IMR-90 (cell line): Measurements from ENCODE around the gene PAGE2. TPM values are rescaled to one million over a fixed set of nuclear protein-coding genes. Genes with fewer than 3 reads are reported as not detected.
"Not testable (repeated sequence)": the region's sequence is repeated elsewhere in the genome, so short reads cannot be mapped to it uniquely, and the experiment has no call there.

Source experiments
- ATAC-seq: fragments of 200-7000 bp; cut with Tn5 transposase; 2 replicates; pipeline ENCODE4 v1.9.1; 2020; ENCODE audit warnings: low read depth, mild to moderate bottlenecking, moderate library complexity
- BruUV-seq: library from RNA; stranded (reverse); fragments of 400-500 nt; replicated peaks from 2 replicates; lab custom pipeline; 2021; lab: Mats Ljungman, UMichigan
- CTCF ChIA-PET: fragments of 300-600 bp; formaldehyde crosslinking; extraction: SDS; loops from one replicate; lab custom pipeline; 2021; ENCODE audit warnings: antibody characterized with exemption; lab: Yijun Ruan, JAX
- POLR2A ChIA-PET: fragments of 300-600 bp; sonication (Branson Sonifier 250); formaldehyde crosslinking; loops from one replicate; lab custom pipeline; 2022; ENCODE audit warnings: antibody characterized with exemption; ENCODE audit not compliant: unreplicated experiment; lab: Charles Lee
- DNase-seq: peaks from one replicate; pipeline ENCODE4 v3.0.0; 2013
- H2AFZ ChIP-seq: replicated peaks from 2 replicates; pipeline ENCODE3; 2013; ENCODE audit warnings: low read length, mild to moderate bottlenecking; ENCODE audit not compliant: poor library complexity
- H2AK5ac ChIP-seq: 2 replicates; pipeline ENCODE4 v1.6.1; 2013; ENCODE audit warnings: low read depth, low read length, inconsistent platforms
- H2AK9ac ChIP-seq: replicated peaks from 2 replicates; pipeline ENCODE3; 2013; ENCODE audit warnings: mild to moderate bottlenecking, low read depth, low read length, moderate library complexity; ENCODE audit not compliant: poor library complexity
- H2BK120ac ChIP-seq: 2 replicates; pipeline ENCODE4 v1.6.1; 2013; ENCODE audit warnings: low read depth, low read length, inconsistent platforms
- H2BK15ac ChIP-seq: 3 replicates; pipeline ENCODE4 v1.6.1; 2013; ENCODE audit warnings: low read depth, low read length, inconsistent platforms
- H2BK20ac ChIP-seq: 2 replicates; pipeline ENCODE4 v1.6.1; 2013; ENCODE audit warnings: low read depth, mild to moderate bottlenecking, inconsistent platforms, low read length, moderate library complexity
- H2BK5ac ChIP-seq: 2 replicates; pipeline ENCODE4 v1.6.1; 2013; ENCODE audit warnings: mild to moderate bottlenecking, low read depth, low read length, inconsistent platforms; ENCODE audit not compliant: poor library complexity, severe bottlenecking
- H3K14ac ChIP-seq: replicated peaks from 2 replicates; pipeline ENCODE4 v1.6.1; 2013; ENCODE audit warnings: low read depth, low read length, inconsistent platforms
- H3K18ac ChIP-seq: 2 replicates; pipeline ENCODE4 v1.6.1; 2013; ENCODE audit warnings: low read depth, low read length, control low read depth
- H3K23ac ChIP-seq: 2 replicates; pipeline ENCODE4 v1.6.1; 2013; ENCODE audit warnings: low read depth, low read length, inconsistent platforms
- H3K27ac ChIP-seq: 2 replicates; pipeline ENCODE4 v1.5.1; 2013; ENCODE audit warnings: mild to moderate bottlenecking, control low read depth, low read length; ENCODE audit not compliant: insufficient read depth
- H3K27me3 ChIP-seq: 2 replicates; pipeline ENCODE4 v1.6.1; 2013; ENCODE audit warnings: low read length; ENCODE audit not compliant: control insufficient read depth, insufficient read depth
- H3K36me3 ChIP-seq: 2 replicates; pipeline ENCODE4 v1.6.1; 2013; ENCODE audit warnings: low read length, mixed read lengths; ENCODE audit not compliant: control insufficient read depth, insufficient read depth
- H3K4ac ChIP-seq: 2 replicates; pipeline ENCODE4 v1.6.1; 2013; ENCODE audit warnings: low read depth, low read length, inconsistent platforms
- H3K4me1 ChIP-seq: 2 replicates; pipeline ENCODE4 v1.6.1; 2013; ENCODE audit warnings: low read length, mixed read lengths; ENCODE audit not compliant: control insufficient read depth, insufficient read depth
- H3K4me2 ChIP-seq: 2 replicates; pipeline ENCODE4 v1.6.1; 2013; ENCODE audit warnings: low read depth, mild to moderate bottlenecking, control low read depth, low read length, moderate library complexity
- H3K4me3 ChIP-seq: 2 replicates; pipeline ENCODE4 v1.5.1; 2013; ENCODE audit warnings: low read depth, mild to moderate bottlenecking, control low read depth, low read length, moderate library complexity; ENCODE audit not compliant: insufficient read depth
- H3K56ac ChIP-seq: 2 replicates; pipeline ENCODE4 v1.6.1; 2013; ENCODE audit warnings: low read length, inconsistent platforms; ENCODE audit not compliant: insufficient read depth; ENCODE audit errors: extremely low read depth
- H3K79me1 ChIP-seq, 2 experiments: 2 replicates each; pipeline ENCODE4 v1.6.1; 2013; ENCODE audit warnings: low read length in 2 of 2, inconsistent platforms in 1 of 2, low read depth in 1 of 2
- H3K9ac ChIP-seq: 2 replicates; pipeline ENCODE4 v1.6.1; 2013; ENCODE audit warnings: low read depth, low read length, control low read depth
- H3K9me1 ChIP-seq: 2 replicates; pipeline ENCODE4 v1.6.1; 2013; ENCODE audit warnings: low read length, inconsistent platforms; ENCODE audit not compliant: insufficient read depth
- H3K9me3 ChIP-seq: 2 replicates; pipeline ENCODE4 v1.6.1; 2013; ENCODE audit warnings: low read length; ENCODE audit not compliant: control insufficient read depth, insufficient read depth
- H4K20me1 ChIP-seq: 2 replicates; pipeline ENCODE4 v1.6.1; 2013; ENCODE audit warnings: low read length, inconsistent platforms; ENCODE audit not compliant: insufficient read depth
- H4K5ac ChIP-seq: 2 replicates; pipeline ENCODE4 v1.6.1; 2013; ENCODE audit warnings: mild to moderate bottlenecking, low read depth, low read length, control low read depth
- H4K8ac ChIP-seq, 2 experiments: 2 replicates each; pipeline ENCODE4 v1.6.1; 2013; ENCODE audit warnings: low read depth in 2 of 2, low read length in 2 of 2, control low read depth in 1 of 2, inconsistent platforms in 1 of 2
- H4K91ac ChIP-seq: 2 replicates; pipeline ENCODE4 v1.6.1; 2013; ENCODE audit warnings: low read depth, low read length, inconsistent platforms; ENCODE audit not compliant: insufficient read depth
- WGBS, 2 experiments: methylation state at CpG; one replicate each; pipeline versions ENCODE4 v1.1.5 to v1.1.7; 2013; ENCODE audit warnings: missing lambda C conversion rate in 2 of 2; ENCODE audit not compliant: insufficient read length in 1 of 2; ENCODE audit errors: extremely low coverage in 2 of 2; 5-methylcytosine and 5-hydroxymethylcytosine counted together
- dilution Hi-C: fragments of 300-500 bp; cut with HindIII; formaldehyde crosslinking; loops from one replicate; pipeline ENCODE4 v1.14.3; 2018; ENCODE audit warnings: low sequenced_read_pairs; ENCODE audit not compliant: unreplicated experiment
- in situ Hi-C: fragments of 300-500 bp; cut with MboI; formaldehyde crosslinking; loops from 3 replicates; pipeline ENCODE4 v1.14.3; 2019; ENCODE audit warnings: low sequenced_read_pairs, inconsistent platforms, mixed read lengths
- intact Hi-C: fragments of 100-400 bp; cut with micrococcal nuclease; formaldehyde crosslinking; loops from 2 replicates; pipeline ENCODE4 v1.10.0; 2022
- polyA plus RNA-seq, 3 experiments: library from polyadenylated mRNA; depleted of rRNA; stranded (reverse); fragments of >200 nt; gene quantifications; 2 replicates each; pipeline ENCODE4 v1.2.3, GENCODE V29; 2012; ENCODE audit warnings: low replicate concordance in 1 of 3
- total RNA-seq: library from RNA; depleted of rRNA; stranded (reverse); fragments of >200 nt; gene quantifications from 2 replicates; pipeline ENCODE4 v1.2.3, GENCODE V29; 2012; rRNA removed

The PAGE2 gene
- total and polyA plus RNA-seq, 2 of the 4 experiments (the other 2 are of a cell fraction): not detected

- H3K27ac ChIP-seq, H2BK5ac ChIP-seq, H3K18ac ChIP-seq, H4K5ac ChIP-seq, H3K4ac ChIP-seq, POLR2A ChIA-PET, intact Hi-C loops, H3K4me1 ChIP-seq, dilution Hi-C loops, BruUV-seq, DNase-seq, H3K27me3 ChIP-seq, H3K23ac ChIP-seq, H3K4me2 ChIP-seq, H3K4me3 ChIP-seq, H3K14ac ChIP-seq, H3K9me3 ChIP-seq, H2AFZ ChIP-seq, H3K9me1 ChIP-seq, H3K36me3 ChIP-seq, H4K8ac ChIP-seq, H3K79me1 ChIP-seq, H2AK9ac ChIP-seq, ATAC-seq, H4K91ac ChIP-seq, H2BK120ac ChIP-seq, H3K9ac ChIP-seq, H2AK5ac ChIP-seq, H2BK15ac ChIP-seq, H2BK20ac ChIP-seq, CTCF ChIA-PET, H4K20me1 ChIP-seq, H3K56ac ChIP-seq, in situ Hi-C loops: not testable (repeated sequence)
- no CpG with 5 or more reads among the region's 1 CpG for WGBS, 2 experiments
Observed at GRCh38 chrX:55140800-55141199, 52.0 kb downstream of the PAGE2 start.

Other genes with a start within 250 kb of the PAGE2 start
- gene TRO, start 168.2 kb upstream of the PAGE2 start, total RNA-seq: 25.8 and 35.1 TPM in 2 replicates
- gene TRO, start 168.2 kb upstream of the PAGE2 start, polyA plus RNA-seq (2012; rRNA removed): 46.3 and 54.2 TPM in 2 replicates
- gene PFKFB1, start 94.8 kb upstream of the PAGE2 start, total RNA-seq: under 0.01 TPM in 1 of 2 replicates, not detected in the other
- 0.10 and 0.15 TPM in 2 replicates for gene PFKFB1, start 94.8 kb upstream of the PAGE2 start, polyA plus RNA-seq (2012; rRNA removed)
- 3.4 and 4.2 TPM in 2 replicates for gene APEX2, start 88.7 kb upstream of the PAGE2 start, total RNA-seq
- gene APEX2, start 88.7 kb upstream of the PAGE2 start, polyA plus RNA-seq (2012; rRNA removed): 16.5 and 19.1 TPM in 2 replicates
- not detected in 2 replicates for gene ALAS2, start 58.0 kb upstream of the PAGE2 start, total RNA-seq
- not detected in 2 replicates for gene ALAS2, start 58.0 kb upstream of the PAGE2 start, polyA plus RNA-seq (2012; rRNA removed)
- not detected in 2 replicates for gene PAGE2B, start 14.0 kb upstream of the PAGE2 start, total RNA-seq
- not detected in 2 replicates for gene PAGE2B, start 14.0 kb upstream of the PAGE2 start, polyA plus RNA-seq (2012; rRNA removed)
- not detected in 2 replicates for gene PAGE5, start 131.3 kb downstream of the PAGE2 start, total RNA-seq
- gene PAGE5, start 131.3 kb downstream of the PAGE2 start, polyA plus RNA-seq (2012; rRNA removed): not detected in 2 replicates
- not detected in 2 replicates for gene PAGE3, start 175.9 kb downstream of the PAGE2 start, total RNA-seq
- not detected in 2 replicates for gene PAGE3, start 175.9 kb downstream of the PAGE2 start, polyA plus RNA-seq (2012; rRNA removed)